Brain microvascular endothelial cell (primary cell): Measurements from ENCODE around the gene DENND1A.

Experiments
- DNase-seq: peaks from one replicate; pipeline ENCODE4 v3.0.0-alpha.2; 2020
- H3K27ac ChIP-seq: fragments of 250-450 bp; sonication (Bioruptor Pico); 2 replicates; pipeline ENCODE4 v1.5.1; 2020; ENCODE audit warnings: mild to moderate bottlenecking, moderate library complexity
- H3K27me3 ChIP-seq: fragments of 250-450 bp; sonication (Bioruptor Pico); replicated peaks from 2 replicates; pipeline ENCODE4 v1.5.1; 2020; ENCODE audit warnings: mild to moderate bottlenecking
- H3K36me3 ChIP-seq: fragments of 250-450 bp; sonication (Bioruptor Pico); replicated peaks from 2 replicates; pipeline ENCODE4 v1.5.1; 2020; ENCODE audit warnings: mild to moderate bottlenecking
- H3K4me3 ChIP-seq: 2 replicates; pipeline ENCODE4 v1.5.1; 2011; ENCODE audit warnings: low read depth, mild to moderate bottlenecking, control low read depth, low read length, moderate library complexity
- CTCF ChIP-seq: IDR thresholded peaks from 2 replicates; pipeline ENCODE4 v1.5.1; 2011; ENCODE audit warnings: low read depth, mild to moderate bottlenecking, moderate library complexity, low read length, control low read depth, inconsistent platforms; ENCODE audit errors: missing control alignments
- in situ Hi-C: cut with HindIII; loops from 2 replicates; pipeline ENCODE4 v1.10.0; 2017; ENCODE audit warnings: low sequenced_read_pairs, low pct_ligation_motif_present

Gene DENND1A

GRCh38 chr9:123609844-123610243 lies 320.1 kb downstream of the DENND1A start:
- Histone ChIP-seq H3K27ac (no peak overlapping the region), H3K36me3 (no peaks in the 10 kb centered on the region), H3K27me3 (no peaks in the 10 kb centered on the region), H3K4me3 (no peak overlapping the region)
- in situ Hi-C loops: no loop called here
- DNase-seq: no peak
- no peak for TF ChIP-seq CTCF

GRCh38 chr9:123608104-123608503 lies 321.8 kb downstream of the DENND1A start:
- TF ChIP-seq CTCF: no peak
- DNase-seq: no peak
- no peaks in the 10 kb centered on the region for H3K27me3 ChIP-seq
- H3K36me3 ChIP-seq: no peaks in the 10 kb centered on the region
- no peak overlapping the region for H3K4me3 ChIP-seq
- H3K27ac ChIP-seq: no peak overlapping the region
- in situ Hi-C loops: no loop called here

GRCh38 chr9:123607479-123607878 lies 322.4 kb downstream of the DENND1A start:
- H3K36me3 ChIP-seq: no peaks in the 10 kb centered on the region
- TF ChIP-seq CTCF: no peak
- in situ Hi-C loops: no loop called here
- H3K4me3 ChIP-seq: no peak overlapping the region
- H3K27ac ChIP-seq: no peak overlapping the region
- DNase-seq: no peak
- no peaks in the 10 kb centered on the region for H3K27me3 ChIP-seq

DNA sequence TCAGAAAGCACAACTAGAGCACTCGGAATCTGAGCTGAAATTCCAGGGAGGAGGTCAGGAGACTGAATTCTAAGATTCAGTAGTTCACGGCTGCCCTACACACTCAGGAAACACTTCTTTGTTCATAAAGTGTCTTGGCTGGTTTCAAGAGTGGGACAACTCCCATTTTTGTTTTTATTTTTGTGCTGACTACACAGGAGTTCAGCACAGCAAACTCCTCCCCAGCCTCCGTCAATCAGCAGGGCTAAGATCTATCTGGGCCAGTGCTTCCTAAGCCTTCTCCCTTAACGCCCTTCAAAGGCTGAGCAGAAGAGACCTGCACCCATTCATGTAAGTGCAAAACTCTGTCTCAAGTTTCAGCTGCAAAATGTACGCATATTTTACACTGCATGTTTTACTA lies 323.8 kb downstream of the DENND1A start:
- Histone ChIP-seq H3K4me3 (no peak overlapping the region), H3K27ac (no peak overlapping the region), H3K27me3 (no peaks in the 10 kb centered on the region), H3K36me3 (no peaks in the 10 kb centered on the region)
- DNase-seq: no peak
- no peak for TF ChIP-seq CTCF
- in situ Hi-C loops: no loop called here

GRCh38 chr9:123605286-123605685 lies 324.6 kb downstream of the DENND1A start:
- Histone ChIP-seq H3K4me3 (no peak overlapping the region), H3K36me3 (no peaks in the 10 kb centered on the region), H3K27ac (no peak overlapping the region), H3K27me3 (no peaks in the 10 kb centered on the region)
- in situ Hi-C loops: no loop called here
- no peak for DNase-seq
- no peak for TF ChIP-seq CTCF

DNA sequence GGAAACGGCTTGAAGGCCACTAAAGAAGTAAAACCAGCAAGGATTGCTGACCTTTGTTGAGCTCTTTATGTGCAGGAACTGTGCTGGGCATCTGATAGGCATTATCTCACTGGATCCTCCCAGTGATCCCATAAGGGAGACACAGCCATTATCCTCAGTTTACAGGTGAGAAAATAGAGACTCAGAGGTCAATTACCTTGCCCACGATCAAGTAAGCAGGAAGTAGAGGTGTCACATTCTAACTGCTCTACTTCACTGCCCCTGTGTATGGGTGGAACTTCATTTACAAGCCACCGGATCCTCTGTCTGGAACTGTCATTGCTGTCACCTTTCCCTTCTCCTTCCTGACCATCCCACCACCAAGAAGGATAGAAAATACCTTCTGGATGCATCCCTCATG lies 325.1 kb downstream of the DENND1A start:
- Histone ChIP-seq H3K36me3 (no peaks in the 10 kb centered on the region), H3K27ac (no peak overlapping the region), H3K4me3 (no peak overlapping the region), H3K27me3 (no peaks in the 10 kb centered on the region)
- no peak for DNase-seq
- in situ Hi-C loops: no loop called here
- no peak for TF ChIP-seq CTCF
